HepG2 (cell line): ENCODE measurements around the gene DEPDC1B. TPM values are rescaled to one million over a fixed set of nuclear protein-coding genes. Genes with fewer than 3 reads are reported as not detected.
A peak's percentile ranks its signal among the peaks of the same experiment; 100 is the strongest.

Source experiments
- CCAR2 ChIP-seq: fragments of 200-400 bp; formaldehyde crosslinking; optimal IDR thresholded peaks from 2 replicates; pipeline ENCODE3; 2018; ENCODE audit warnings: low read depth, mild to moderate bottlenecking, low read length, moderate library complexity
- CENPX ChIP-seq: sonication (generic); formaldehyde crosslinking; IDR thresholded peaks from 2 replicates; pipeline ENCODE4 v1.9.0; 2021; ENCODE audit warnings: mild to moderate bottlenecking, missing genetic modification reagents, moderate library complexity
- DR1 ChIP-seq: sonication (generic); formaldehyde crosslinking; IDR thresholded peaks from 2 replicates; pipeline ENCODE4 v1.8.0; 2021; ENCODE audit warnings: mild to moderate bottlenecking, missing genetic modification reagents, inconsistent platforms
- FOXJ3 ChIP-seq: sonication (generic); formaldehyde crosslinking; IDR thresholded peaks from 2 replicates; pipeline ENCODE4 v1.4.0; 2020; ENCODE audit warnings: missing genetic modification reagents, mild to moderate bottlenecking, borderline replicate concordance
- HNF4A ChIP-seq: sonication (generic); formaldehyde crosslinking; IDR thresholded peaks from 2 replicates; pipeline ENCODE4 v1.4.0; 2020; ENCODE audit warnings: missing genetic modification reagents
- JUNB ChIP-seq: sonication (generic); formaldehyde crosslinking; IDR thresholded peaks from 2 replicates; pipeline ENCODE4 v1.8.0; 2022; ENCODE audit warnings: missing genetic modification reagents, mild to moderate bottlenecking, borderline replicate concordance
- JUND ChIP-seq: sonication (generic); formaldehyde crosslinking; IDR thresholded peaks from 2 replicates; pipeline ENCODE4 v1.8.0; 2022; ENCODE audit warnings: mild to moderate bottlenecking, missing genetic modification reagents
- MTF2 ChIP-seq: sonication (generic); formaldehyde crosslinking; IDR thresholded peaks from 2 replicates; pipeline ENCODE4 v1.5.0; 2020; ENCODE audit warnings: missing genetic modification reagents, borderline replicate concordance
- NKX3-1 ChIP-seq: sonication (generic); formaldehyde crosslinking; IDR thresholded peaks from 2 replicates; pipeline ENCODE4 v1.5.0; 2020; ENCODE audit warnings: missing genetic modification reagents
- NONO ChIP-seq, 2 experiments: fragments of 450-650 bp in 1 of 2; sonication (generic) in 1 of 2; formaldehyde crosslinking in 1 of 2; IDR thresholded peaks in 1 of 2; conservative IDR thresholded peaks in 1 of 2; 2 replicates each; pipeline versions ENCODE4 v1.6.1 to v1.8.0; 2017 to 2022; ENCODE audit warnings: mild to moderate bottlenecking in 1 of 2, missing genetic modification reagents in 1 of 2, moderate library complexity in 1 of 2
- NR2C2 ChIP-seq: sonication (generic); formaldehyde crosslinking; IDR thresholded peaks from 2 replicates; pipeline ENCODE4 v1.4.0; 2020; ENCODE audit warnings: missing genetic modification reagents, mild to moderate bottlenecking, moderate library complexity, borderline replicate concordance
- SAFB2 ChIP-seq: sonication (generic); formaldehyde crosslinking; IDR thresholded peaks from 2 replicates; pipeline ENCODE4 v1.5.1; 2020; ENCODE audit warnings: missing genetic modification reagents, low read depth, mild to moderate bottlenecking, borderline replicate concordance
- TBX2 ChIP-seq: sonication (generic); formaldehyde crosslinking; IDR thresholded peaks from 2 replicates; pipeline ENCODE4 v1.5.0; 2020; ENCODE audit warnings: missing genetic modification reagents, mild to moderate bottlenecking, borderline replicate concordance
- ZBTB21 ChIP-seq: sonication (generic); formaldehyde crosslinking; IDR thresholded peaks from 2 replicates; pipeline ENCODE4 v1.4.0; 2020; ENCODE audit warnings: missing genetic modification reagents
- ZBTB3 ChIP-seq: sonication (generic); formaldehyde crosslinking; IDR thresholded peaks from 2 replicates; pipeline ENCODE4 v1.4.0; 2020; ENCODE audit warnings: low read depth, mild to moderate bottlenecking, moderate library complexity, missing genetic modification reagents, borderline replicate concordance
- ZBTB7A ChIP-seq: sonication (generic); formaldehyde crosslinking; IDR thresholded peaks from 2 replicates; pipeline ENCODE4 v1.8.0; 2022; ENCODE audit warnings: mild to moderate bottlenecking, missing genetic modification reagents
- ZNF205 ChIP-seq: IDR thresholded peaks from 2 replicates; pipeline ENCODE4 v1.6.1; 2018; ENCODE audit warnings: missing biosample characterization, missing genetic modification reagents
- ZNF224 ChIP-seq: sonication (generic); formaldehyde crosslinking; IDR thresholded peaks from 2 replicates; pipeline ENCODE4 v1.5.0; 2020; ENCODE audit warnings: mild to moderate bottlenecking, missing genetic modification reagents
- ZNF263 ChIP-seq: sonication (generic); formaldehyde crosslinking; IDR thresholded peaks from 2 replicates; pipeline ENCODE4 v1.4.0; 2020; ENCODE audit warnings: missing genetic modification reagents
- ZNF331 ChIP-seq: sonication (generic); formaldehyde crosslinking; IDR thresholded peaks from 2 replicates; pipeline ENCODE4 v1.4.0; 2020; ENCODE audit warnings: missing genetic modification reagents
- ZNF367 ChIP-seq: sonication (generic); formaldehyde crosslinking; IDR thresholded peaks from 2 replicates; pipeline ENCODE4 v1.4.0; 2020; ENCODE audit warnings: missing genetic modification reagents, borderline replicate concordance
- ZNF546 ChIP-seq: sonication (generic); formaldehyde crosslinking; conservative IDR thresholded peaks from 2 replicates; pipeline ENCODE4 v1.8.1; 2023; ENCODE audit warnings: mild to moderate bottlenecking, missing genetic modification reagents
- ZNF614 ChIP-seq: IDR thresholded peaks from 2 replicates; pipeline ENCODE4 v1.6.1; 2018; ENCODE audit warnings: missing biosample characterization, missing genetic modification reagents, inconsistent platforms, borderline replicate concordance
- polyA plus RNA-seq, 8 experiments: library from polyadenylated mRNA; depleted of rRNA in 3 of 8; stranded (reverse) in 7 of 8; unstranded in 1 of 8; fragments of >200 nt; fragmentation: Illumina TruSeq in 4 of 8; extraction: Trizol in 4 of 8; gene quantifications; 2 replicates each; pipeline versions ENCODE4 v1.2.1 to v1.2.3, GENCODE V29; 2011 to 2016; ENCODE audit warnings: low read depth in 4 of 8, missing spikeins in 1 of 8, mixed read lengths in 1 of 8; ENCODE audit not compliant: insufficient read depth in 1 of 8
- total RNA-seq, 5 experiments: library from RNA; depleted of rRNA; stranded (reverse); fragments of >200 nt; fragmentation: Illumina TruSeq; extraction: Trizol; gene quantifications; 2 replicates each; pipeline ENCODE4 v1.2.3, GENCODE V29; 2016; ENCODE audit warnings: low read depth in 1 of 5
- TF ChIP-seq, protein P1 (sequence below): IDR thresholded peaks from 2 replicates; pipeline ENCODE4 v1.6.1; 2012; ENCODE audit warnings: low read depth, low read length, improper control_type of control experiment
- TF ChIP-seq, protein P2 (sequence below): IDR thresholded peaks from 2 replicates; pipeline ENCODE4 v1.6.1; 2016; ENCODE audit warnings: missing genetic modification reagents, missing compliant biosample characterization
- TF ChIP-seq, protein P3 (sequence below): sonication (generic); formaldehyde crosslinking; IDR thresholded peaks from 2 replicates; pipeline ENCODE4 v1.8.0; 2022; ENCODE audit warnings: missing genetic modification reagents, mild to moderate bottlenecking, inconsistent platforms, borderline replicate concordance
- TF ChIP-seq, protein P4 (sequence below): sonication (generic); formaldehyde crosslinking; IDR thresholded peaks from 2 replicates; pipeline ENCODE4 v1.5.0; 2020; ENCODE audit warnings: missing genetic modification reagents

The DEPDC1B gene
- total and polyA plus RNA-seq, 2 of the 13 experiments (the other 11 are each of a cell fraction or from before 2014, with no cell fraction given) = 29.5 to 51.3 TPM

DNA sequence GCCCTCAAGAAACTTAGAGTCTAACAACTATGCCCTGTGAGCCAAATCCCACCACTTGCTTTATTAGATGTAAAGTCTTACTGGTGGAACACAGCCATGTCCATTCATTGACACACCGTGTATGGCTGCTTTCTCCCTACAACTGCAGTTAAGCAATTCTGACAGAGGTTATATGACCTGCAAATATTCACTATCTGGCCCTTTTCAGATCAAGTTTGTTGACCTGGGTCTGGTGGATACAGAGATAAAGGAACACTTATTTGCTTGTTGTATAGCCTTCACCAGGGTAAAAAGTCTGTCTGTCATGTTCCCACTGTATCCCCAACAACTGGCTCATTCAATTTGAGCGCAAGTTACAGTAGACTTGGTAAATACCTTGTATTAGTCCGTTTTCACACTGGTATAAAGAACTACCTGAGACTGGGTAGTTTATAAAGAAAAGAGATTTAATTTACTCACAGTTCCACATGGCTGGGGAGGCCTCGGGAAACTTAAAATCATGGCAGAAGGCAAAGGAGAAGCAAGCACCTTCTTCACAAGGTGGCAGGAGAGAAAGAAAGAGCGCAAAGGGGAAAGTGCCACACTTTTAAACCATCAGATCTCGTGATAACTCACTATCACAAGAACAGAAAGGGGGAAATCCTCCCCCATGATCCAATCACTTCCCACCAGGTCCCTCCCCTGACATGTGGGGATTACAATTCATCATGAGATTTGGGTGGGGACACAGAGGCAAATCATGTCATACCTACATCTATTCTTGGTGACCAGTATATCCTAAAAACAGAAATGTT lies 27.9 kb downstream of the DEPDC1B start (continued):
- TF ChIP-seq, protein P1, sequence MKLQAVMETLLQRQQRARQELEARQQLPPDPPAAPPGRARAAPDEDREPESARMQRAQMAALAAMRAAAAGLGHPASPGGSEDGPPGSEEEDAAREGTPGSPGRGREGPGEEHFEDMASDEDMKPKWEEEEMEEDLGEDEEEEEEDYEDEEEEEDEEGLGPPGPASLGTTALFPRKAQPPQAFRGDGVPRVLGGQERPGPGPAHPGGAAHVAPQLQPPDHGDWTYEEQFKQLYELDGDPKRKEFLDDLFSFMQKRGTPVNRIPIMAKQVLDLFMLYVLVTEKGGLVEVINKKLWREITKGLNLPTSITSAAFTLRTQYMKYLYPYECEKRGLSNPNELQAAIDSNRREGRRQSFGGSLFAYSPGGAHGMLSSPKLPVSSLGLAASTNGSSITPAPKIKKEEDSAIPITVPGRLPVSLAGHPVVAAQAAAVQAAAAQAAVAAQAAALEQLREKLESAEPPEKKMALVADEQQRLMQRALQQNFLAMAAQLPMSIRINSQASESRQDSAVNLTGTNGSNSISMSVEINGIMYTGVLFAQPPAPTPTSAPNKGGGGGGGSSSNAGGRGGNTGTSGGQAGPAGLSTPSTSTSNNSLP = peak; percentile 90
- TF ChIP-seq NONO (IDR thresholded peaks at IDR 0.05) (no peak), NONO (CRISPR knock-in tag; conservative IDR thresholded peaks at IDR 0.05) (peak; percentile 75), SAFB2 (no peak; the same call in 1 of the 2 replicates), JUNB (CRISPR knock-in tag) (no peak), ZBTB3 (no peak), HNF4A (peak; percentile 89), DR1 (CRISPR knock-in tag) (no peak), ZNF367 (CRISPR knock-in tag) (no peak), CENPX (CRISPR knock-in tag) (no peak), NKX3-1 (peak; percentile 79; the same call in 1 of the 2 replicates), ZNF546 (CRISPR knock-in tag) (no peak), ZBTB21 (CRISPR knock-in tag) (no peak), NR2C2 (CRISPR knock-in tag) (0 out of 2 replicates have a peak, but pooled peaks have one; percentile 37), CCAR2 (no peak), JUND (no peak), ZNF614 (peak; percentile 74; the same call in 1 of the 2 replicates), ZNF224 (CRISPR knock-in tag) (no peak), ZNF205 (CRISPR knock-in tag) (peak; percentile 53; the same call in 1 of the 2 replicates), ZNF263 (CRISPR knock-in tag) (no peak), ZNF331 (CRISPR knock-in tag) (peak; percentile 75; the same call in 1 of the 2 replicates), FOXJ3 (CRISPR knock-in tag) (peak; percentile 86), TBX2 (CRISPR knock-in tag) (peak; percentile 91), MTF2 (CRISPR knock-in tag) (no peak), ZBTB7A (CRISPR knock-in tag) (no peak)
- TF ChIP-seq, protein P2, sequence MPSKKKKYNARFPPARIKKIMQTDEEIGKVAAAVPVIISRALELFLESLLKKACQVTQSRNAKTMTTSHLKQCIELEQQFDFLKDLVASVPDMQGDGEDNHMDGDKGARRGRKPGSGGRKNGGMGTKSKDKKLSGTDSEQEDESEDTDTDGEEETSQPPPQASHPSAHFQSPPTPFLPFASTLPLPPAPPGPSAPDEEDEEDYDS = peak; percentile 34; the same call in 1 of the 2 replicates
- TF ChIP-seq, protein P3, sequence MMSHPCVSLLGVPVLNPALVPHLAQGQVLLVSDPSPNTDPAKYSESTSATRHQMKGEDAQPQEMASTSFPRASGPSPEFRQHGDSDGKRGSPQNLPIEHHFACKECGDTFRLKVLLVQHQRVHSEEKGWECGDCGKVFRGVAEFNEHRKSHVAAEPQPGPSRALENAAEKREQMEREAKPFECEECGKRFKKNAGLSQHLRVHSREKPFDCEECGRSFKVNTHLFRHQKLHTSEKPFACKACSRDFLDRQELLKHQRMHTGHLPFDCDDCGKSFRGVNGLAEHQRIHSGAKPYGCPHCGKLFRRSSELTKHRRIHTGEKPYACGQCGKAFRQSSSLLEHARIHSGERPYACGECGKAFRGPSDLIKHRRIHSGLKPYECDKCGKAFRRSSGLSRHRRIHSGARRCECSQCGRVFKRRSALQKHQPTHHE (CRISPR knock-in tag) = no peak; the same call in 1 of the 2 replicates
- TF ChIP-seq, protein P4, sequence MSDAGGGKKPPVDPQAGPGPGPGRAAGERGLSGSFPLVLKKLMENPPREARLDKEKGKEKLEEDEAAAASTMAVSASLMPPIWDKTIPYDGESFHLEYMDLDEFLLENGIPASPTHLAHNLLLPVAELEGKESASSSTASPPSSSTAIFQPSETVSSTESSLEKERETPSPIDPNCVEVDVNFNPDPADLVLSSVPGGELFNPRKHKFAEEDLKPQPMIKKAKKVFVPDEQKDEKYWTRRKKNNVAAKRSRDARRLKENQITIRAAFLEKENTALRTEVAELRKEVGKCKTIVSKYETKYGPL (CRISPR knock-in tag) = no peak
